Adipocyte (in vitro differentiated cells): ENCODE measurements around the gene UGT1A6.

Experiments used
- DNase-seq: peaks from one replicate; pipeline ENCODE4 v3.0.0-alpha.2; 2015; ENCODE audit warnings: low read depth
- H3K27me3 ChIP-seq: replicated peaks from 2 replicates; pipeline ENCODE4 v1.7.0; 2013; ENCODE audit warnings: mild to moderate bottlenecking, low read length, moderate library complexity; ENCODE audit not compliant: control insufficient read depth, insufficient read depth
- H3K36me3 ChIP-seq: 2 replicates; pipeline ENCODE4 v1.7.0; 2013; ENCODE audit warnings: low read length, mild to moderate bottlenecking, moderate library complexity; ENCODE audit not compliant: control insufficient read depth, insufficient read depth, severe bottlenecking
- H3K4me1 ChIP-seq: 2 replicates; pipeline ENCODE4 v1.7.0; 2013; ENCODE audit warnings: mild to moderate bottlenecking, low read length, moderate library complexity; ENCODE audit not compliant: control insufficient read depth, insufficient read depth
- H3K4me3 ChIP-seq: 2 replicates; pipeline ENCODE4 v1.7.0; 2013; ENCODE audit warnings: mild to moderate bottlenecking, low read length, moderate library complexity
- H3K9ac ChIP-seq: 2 replicates; pipeline ENCODE4 v1.7.0; 2013; ENCODE audit warnings: mild to moderate bottlenecking, low read length, moderate library complexity
- H3K9me3 ChIP-seq: 2 replicates; pipeline ENCODE4 v1.7.0; 2013; ENCODE audit warnings: mild to moderate bottlenecking, low read length, moderate library complexity; ENCODE audit not compliant: control insufficient read depth

UGT1A6 gene

GRCh38 chr2:233803994-233804393, 111.3 kb downstream of the UGT1A6 start:
- peaks cover 4% of the 10 kb centered on the region for H3K9me3 ChIP-seq
- DNase-seq = no peak
- H3K4me1 ChIP-seq = no peaks in the 10 kb centered on the region
- no peak overlapping the region for H3K4me3 ChIP-seq
- H3K36me3 ChIP-seq = no peaks in the 10 kb centered on the region
- no peak overlapping the region for H3K9ac ChIP-seq
- peaks cover 35% of the 10 kb centered on the region for H3K27me3 ChIP-seq

- H3K4me1 ChIP-seq = no peaks in the 10 kb centered on the region
- H3K27me3 ChIP-seq = peaks cover 28% of the 10 kb centered on the region
- no peak overlapping the region for H3K9ac ChIP-seq
- no peaks in the 10 kb centered on the region for H3K36me3 ChIP-seq
- H3K9me3 ChIP-seq = peaks cover 4% of the 10 kb centered on the region
- DNase-seq = no peak
- no peak overlapping the region for H3K4me3 ChIP-seq
Observed at GRCh38 chr2:233807215-233807865, 114.7 kb downstream of the UGT1A6 start.

- no peak for DNase-seq
- H3K4me3 ChIP-seq = no peak overlapping the region
Observed at GRCh38 chr2:233807966-233808935, 115.6 kb downstream of the UGT1A6 start.

GRCh38 chr2:233810385-233810784, 117.7 kb downstream of the UGT1A6 start:
- H3K9me3 ChIP-seq = peaks cover 4% of the 10 kb centered on the region
- no peaks in the 10 kb centered on the region for H3K4me1 ChIP-seq
- no peak overlapping the region for H3K4me3 ChIP-seq
- H3K9ac ChIP-seq = no peak overlapping the region
- DNase-seq = no peak
- peaks cover 20% of the 10 kb centered on the region for H3K27me3 ChIP-seq
- H3K36me3 ChIP-seq = no peaks in the 10 kb centered on the region

More at GRCh38 chr2:233807966-233808935, 115.6 kb downstream of the UGT1A6 start:
- peaks cover 20% of the 10 kb centered on the region for H3K27me3 ChIP-seq
- H3K9me3 ChIP-seq = peaks cover 4% of the 10 kb centered on the region
- no peaks in the 10 kb centered on the region for H3K36me3 ChIP-seq
- no peak overlapping the region for H3K9ac ChIP-seq
- H3K4me1 ChIP-seq = no peaks in the 10 kb centered on the region

GRCh38 chr2:233811087-233811486, 118.4 kb downstream of the UGT1A6 start:
- DNase-seq = no peak
- H3K9me3 ChIP-seq = peaks cover 4% of the 10 kb centered on the region

GRCh38 chr2:233811732-233812131, 119.0 kb downstream of the UGT1A6 start:
- DNase-seq = no peak
- no peak overlapping the region for H3K4me3 ChIP-seq
- peaks cover 20% of the 10 kb centered on the region for H3K27me3 ChIP-seq
- no peaks in the 10 kb centered on the region for H3K36me3 ChIP-seq
- peaks cover 8% of the 10 kb centered on the region for H3K4me1 ChIP-seq
- H3K9ac ChIP-seq = no peak overlapping the region
- no peaks in the 10 kb centered on the region for H3K9me3 ChIP-seq

More at GRCh38 chr2:233811087-233811486, 118.4 kb downstream of the UGT1A6 start:
- Histone ChIP-seq H3K9ac (no peak overlapping the region), H3K4me1 (peaks cover 2% of the 10 kb centered on the region), H3K27me3 (peaks cover 20% of the 10 kb centered on the region), H3K4me3 (no peak overlapping the region), H3K36me3 (no peaks in the 10 kb centered on the region)

GRCh38 chr2:233813236-233814055, 120.8 kb downstream of the UGT1A6 start:
- H3K27me3 ChIP-seq = peaks cover 13% of the 10 kb centered on the region
- H3K9me3 ChIP-seq = no peaks in the 10 kb centered on the region
- DNase-seq = no peak
- H3K9ac ChIP-seq = no peak overlapping the region
- no peaks in the 10 kb centered on the region for H3K36me3 ChIP-seq
- H3K4me1 ChIP-seq = peaks cover 24% of the 10 kb centered on the region
- H3K4me3 ChIP-seq = no peak overlapping the region

GRCh38 chr2:233814056-233814835, 121.6 kb downstream of the UGT1A6 start:
- Histone ChIP-seq H3K4me1 (peaks cover 24% of the 10 kb centered on the region), H3K9me3 (no peaks in the 10 kb centered on the region), H3K4me3 (no peak overlapping the region), H3K9ac (no peak overlapping the region), H3K27me3 (peaks cover 8% of the 10 kb centered on the region), H3K36me3 (no peaks in the 10 kb centered on the region)
- peak; percentile 6 for DNase-seq

- Histone ChIP-seq H3K27me3 (no peaks in the 10 kb centered on the region), H3K4me3 (no peak overlapping the region), H3K36me3 (no peaks in the 10 kb centered on the region), H3K9ac (no peak overlapping the region), H3K9me3 (no peaks in the 10 kb centered on the region), H3K4me1 (peaks cover 28% of the 10 kb centered on the region)
- peak; percentile 67 for DNase-seq
Observed at GRCh38 chr2:233815861-233816260, 123.2 kb downstream of the UGT1A6 start.

GRCh38 chr2:233816334-233816733, 123.6 kb downstream of the UGT1A6 start:
- no peak overlapping the region for H3K4me3 ChIP-seq
- H3K27me3 ChIP-seq = peaks cover 2% of the 10 kb centered on the region
- peak overlapping the region; percentile 35 for H3K9ac ChIP-seq
- peaks cover 28% of the 10 kb centered on the region for H3K4me1 ChIP-seq
- no peaks in the 10 kb centered on the region for H3K36me3 ChIP-seq
- no peaks in the 10 kb centered on the region for H3K9me3 ChIP-seq
- peak; percentile 15 for DNase-seq
